ENCODE data around the gene TMEM256.
A peak's percentile ranks its signal among the peaks of the same experiment; 100 is the strongest.
"Not testable (repeated sequence)": the region's sequence is repeated elsewhere in the genome, so short reads cannot be mapped to it uniquely, and the experiment has no call there.

Gene TMEM256

DNA sequence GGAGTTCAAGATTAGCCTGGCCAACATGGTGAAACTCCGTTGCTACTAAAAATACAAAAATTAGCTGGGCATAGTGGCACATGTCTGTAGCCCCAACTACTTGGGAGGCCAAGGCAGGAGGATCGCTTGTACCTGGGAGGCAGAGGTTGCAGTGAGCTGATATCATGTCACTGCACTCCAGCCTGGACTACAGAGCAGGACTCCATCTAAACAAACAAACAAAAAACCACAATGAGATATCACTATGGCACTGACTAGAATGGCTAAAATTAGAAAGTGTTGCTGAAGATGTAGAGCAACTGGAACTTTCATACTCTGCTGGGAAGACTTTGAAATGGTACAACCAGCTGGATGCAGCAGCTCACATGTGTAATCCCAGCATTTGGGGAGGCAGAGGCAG, 29.5 kb downstream of the TMEM256 start:
- Mint-ChIP-seq H3K27ac (no peak overlapping the region), H3K4me3 (no peak overlapping the region), H3K36me3 (peaks cover 2% of the 10 kb centered on the region), H3K9me3 (peaks cover 3% of the 10 kb centered on the region), H3K4me1 (no peaks in the 10 kb centered on the region), H3K27me3 (peaks cover 53% of the 10 kb centered on the region)
- CTCF ChIA-PET = interaction anchor here (2.2 kb wide), 1 partner anchor 18 kb away, joined by 6 read pairs; no protein-coding TSS in a partner anchor
- no peak for DNase-seq

DNA sequence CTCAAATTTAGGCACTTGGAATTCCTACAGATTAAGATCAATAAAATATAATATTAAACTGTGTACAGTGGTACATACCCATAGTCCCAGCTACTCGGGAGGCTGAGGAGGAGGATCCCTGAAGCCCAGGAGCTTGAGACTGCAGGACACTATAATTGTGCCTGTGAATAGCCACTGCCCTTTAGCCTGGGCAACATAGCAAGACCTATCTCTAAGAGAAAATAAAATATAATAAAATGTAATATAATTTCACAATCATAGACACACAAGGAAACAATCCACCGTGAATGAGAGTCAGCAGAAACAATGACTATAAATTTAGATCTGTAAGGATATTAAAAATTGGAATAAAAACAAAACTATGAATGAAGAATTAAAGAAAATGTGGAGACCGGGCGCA, 33.0 kb downstream of the TMEM256 start:
- H3K4me1 Mint-ChIP-seq = no peaks in the 10 kb centered on the region
- no peak overlapping the region for H3K4me3 Mint-ChIP-seq
- no peak overlapping the region for H3K27ac Mint-ChIP-seq
- no peak for DNase-seq
- CTCF ChIA-PET = interaction anchor here (1.6 kb wide), 1 partner anchor 16 kb away, joined by 6 read pairs; the partner anchor contains the start of gene TMEM95
- peaks cover 56% of the 10 kb centered on the region for H3K27me3 Mint-ChIP-seq
- H3K36me3 Mint-ChIP-seq = no peaks in the 10 kb centered on the region
- no peaks in the 10 kb centered on the region for H3K9me3 Mint-ChIP-seq

DNA sequence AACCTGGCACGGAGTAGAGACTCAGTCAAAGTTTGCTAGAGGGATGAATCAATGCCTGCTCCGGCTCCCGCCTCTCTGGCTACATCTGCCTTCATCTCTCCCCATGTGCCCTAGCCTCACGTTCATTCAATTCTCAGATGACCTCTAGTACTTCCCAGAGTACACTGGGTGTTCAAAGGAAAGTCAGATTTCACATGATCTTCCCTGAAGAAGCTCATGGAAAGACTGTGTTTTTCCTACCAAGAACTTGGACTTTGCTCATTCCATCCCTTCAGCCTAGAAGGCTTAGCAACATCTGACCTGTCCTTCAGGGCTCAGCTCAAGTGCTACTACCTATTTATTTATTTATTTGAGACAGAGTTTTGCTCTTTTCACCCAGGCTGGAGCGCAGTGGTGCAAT, 34.1 kb downstream of the TMEM256 start:
- no peak overlapping the region for H3K27ac Mint-ChIP-seq
- no peaks in the 10 kb centered on the region for H3K9me3 Mint-ChIP-seq
- no peak for DNase-seq
- no peak overlapping the region for H3K4me3 Mint-ChIP-seq
- no peaks in the 10 kb centered on the region for H3K36me3 Mint-ChIP-seq
- peaks cover 56% of the 10 kb centered on the region for H3K27me3 Mint-ChIP-seq
- no peaks in the 10 kb centered on the region for H3K4me1 Mint-ChIP-seq
- CTCF ChIA-PET = interaction anchor here (1.6 kb wide), 1 partner anchor 14 kb away, joined by 6 read pairs; the partner anchor contains the start of gene TMEM95

DNA sequence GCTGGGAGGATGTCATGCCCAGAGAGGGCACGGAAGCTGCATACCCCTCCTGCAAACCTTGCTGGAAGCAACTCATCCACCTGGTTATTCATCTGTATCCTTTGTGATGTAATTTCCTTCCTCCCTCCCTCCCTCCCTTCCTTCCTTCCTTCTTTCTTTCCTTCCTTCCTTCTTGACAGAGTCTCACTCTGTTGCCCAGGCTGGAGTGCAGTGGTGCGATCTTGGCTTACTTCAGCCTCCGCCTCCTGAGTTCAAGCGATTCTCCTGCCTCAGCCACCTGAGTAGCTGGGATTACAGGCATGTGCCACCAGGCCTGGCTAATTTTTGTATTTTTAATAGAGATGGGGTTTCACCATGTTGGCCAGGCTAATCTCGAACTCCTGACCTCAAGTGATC, 35.3 kb downstream of the TMEM256 start:
- H3K4me3 Mint-ChIP-seq, H3K36me3 Mint-ChIP-seq, H3K27ac Mint-ChIP-seq, DNase-seq, H3K4me1 Mint-ChIP-seq, H3K9me3 Mint-ChIP-seq: not testable (repeated sequence)
- peaks cover 57% of the 10 kb centered on the region for H3K27me3 Mint-ChIP-seq
- CTCF ChIA-PET = interaction anchor here (0.6 to 1.0 kb wide), 3 partner anchors 12 to 279 kb away, joined by 3 to 4 read pairs (median 3); no protein-coding TSS in a partner anchor

DNA sequence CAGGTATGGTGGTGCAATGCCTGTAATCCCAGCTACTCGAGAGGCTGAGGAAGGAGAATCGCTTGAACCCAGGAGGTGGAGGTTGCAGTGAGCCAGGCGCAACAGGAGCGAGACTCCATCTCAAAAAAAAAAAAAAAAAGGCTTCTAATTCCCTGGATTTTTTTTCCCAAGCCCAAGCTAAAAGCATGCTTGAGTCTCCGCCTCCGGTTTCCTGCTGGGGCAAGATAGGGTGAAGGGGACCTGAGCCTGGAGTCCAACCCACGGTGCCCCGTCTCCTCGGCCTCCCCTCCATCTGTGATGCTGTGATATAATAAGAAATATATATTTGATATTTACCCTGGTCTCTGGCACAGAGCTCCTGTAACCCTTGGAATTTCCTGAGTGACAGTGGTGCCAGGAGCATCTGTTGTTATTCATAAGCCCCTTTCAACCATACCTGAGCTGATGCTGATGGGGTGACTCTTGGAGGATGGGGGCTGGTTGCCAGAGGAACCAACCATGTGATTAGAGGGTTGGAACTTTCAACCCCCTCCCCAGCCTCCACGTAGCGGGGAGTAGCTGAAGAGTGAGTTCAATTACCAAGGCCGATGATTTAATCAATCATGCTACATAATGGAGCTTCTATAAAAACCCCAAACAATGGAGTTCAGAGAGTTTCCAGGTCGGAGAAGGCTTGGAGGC, 35.8 kb downstream of the TMEM256 start:
- CTCF ChIA-PET = interaction anchor here (0.6 to 1.0 kb wide), 3 partner anchors 12 to 279 kb away, joined by 3 to 4 read pairs (median 3); no protein-coding TSS in a partner anchor
- no peak for DNase-seq
- Mint-ChIP-seq H3K27ac (no peak overlapping the region), H3K9me3 (no peaks in the 10 kb centered on the region), H3K4me1 (no peaks in the 10 kb centered on the region), H3K36me3 (no peaks in the 10 kb centered on the region), H3K4me3 (no peak overlapping the region), H3K27me3 (peaks cover 62% of the 10 kb centered on the region)

DNA sequence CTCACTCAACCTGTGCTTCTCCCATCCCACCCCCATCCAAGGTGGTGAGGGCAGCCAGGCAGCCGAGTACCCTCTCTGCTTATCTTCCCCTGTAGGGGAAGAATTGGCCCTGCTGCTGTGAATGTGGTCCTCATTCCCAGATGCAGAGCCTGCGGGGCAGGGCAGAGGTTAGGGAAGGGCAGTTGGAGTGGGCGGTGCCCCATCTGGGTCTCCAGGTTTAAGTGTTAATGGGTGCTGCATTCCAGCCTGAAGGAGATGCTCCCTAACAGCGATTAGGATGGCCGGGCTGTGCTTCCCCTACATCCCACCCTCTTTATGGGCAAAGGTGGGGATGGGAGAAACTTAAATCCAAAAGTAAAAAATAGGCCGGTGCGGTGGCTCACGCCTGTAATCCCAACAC, 36.8 kb downstream of the TMEM256 start:
- no peaks in the 10 kb centered on the region for H3K9me3 Mint-ChIP-seq
- no peaks in the 10 kb centered on the region for H3K36me3 Mint-ChIP-seq
- H3K4me1 Mint-ChIP-seq = no peaks in the 10 kb centered on the region
- CTCF ChIA-PET = no interaction called here
- H3K4me3 Mint-ChIP-seq = no peak overlapping the region
- H3K27me3 Mint-ChIP-seq = peaks cover 57% of the 10 kb centered on the region
- DNase-seq = no peak
- no peak overlapping the region for H3K27ac Mint-ChIP-seq

DNA sequence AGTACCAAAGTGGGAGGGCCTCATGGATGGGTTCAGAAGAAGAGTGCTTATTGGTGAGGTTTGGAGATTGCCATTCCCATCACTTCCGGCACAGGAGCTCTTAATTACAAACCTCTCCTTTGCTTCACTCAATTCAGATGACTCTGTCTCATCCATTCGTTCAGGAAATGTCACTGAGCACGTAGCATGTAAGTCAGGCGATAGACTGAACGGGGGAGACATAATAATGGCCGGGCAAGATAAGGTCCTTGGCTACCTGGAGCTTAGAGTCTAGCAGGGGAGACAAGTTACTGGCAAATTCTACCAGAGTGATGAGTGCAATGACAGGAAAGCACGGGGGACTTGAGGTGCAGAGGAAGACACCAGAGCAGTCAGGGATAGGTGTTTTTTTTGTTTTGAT, 37.9 kb downstream of the TMEM256 start:
- H3K36me3 Mint-ChIP-seq, H3K9me3 Mint-ChIP-seq, DNase-seq, H3K4me1 Mint-ChIP-seq, H3K4me3 Mint-ChIP-seq, H3K27ac Mint-ChIP-seq, CTCF ChIA-PET: not testable (repeated sequence)
- H3K27me3 Mint-ChIP-seq = peaks cover 58% of the 10 kb centered on the region

DNA sequence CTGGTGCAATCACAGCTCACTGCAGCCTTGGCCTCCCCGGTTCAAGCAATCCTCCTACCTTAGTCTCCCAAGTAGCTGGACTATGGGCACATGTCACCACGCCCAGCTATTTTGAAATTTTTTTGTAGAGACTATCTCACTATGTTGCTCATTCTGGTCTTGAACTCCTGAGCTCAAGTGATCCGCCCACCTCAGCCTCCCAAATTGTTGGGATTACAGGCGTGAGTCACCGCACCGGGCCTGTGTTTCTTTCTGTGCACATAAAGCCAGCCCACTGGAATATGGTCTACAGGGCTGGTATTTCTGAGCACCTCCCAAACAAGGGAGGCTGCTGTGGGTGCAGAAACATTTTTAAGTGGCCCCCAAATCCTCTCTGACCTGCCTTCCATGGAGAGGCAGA, 40.6 kb downstream of the TMEM256 start:
- H3K27me3 Mint-ChIP-seq = peaks cover 43% of the 10 kb centered on the region
- no peak overlapping the region for H3K27ac Mint-ChIP-seq
- DNase-seq = no peak
- CTCF ChIA-PET = interaction anchor here (0.6 kb wide), 1 partner anchor 324 kb away, joined by 3 read pairs; no protein-coding TSS in a partner anchor
- no peak overlapping the region for H3K4me3 Mint-ChIP-seq
- no peaks in the 10 kb centered on the region for H3K4me1 Mint-ChIP-seq
- no peaks in the 10 kb centered on the region for H3K9me3 Mint-ChIP-seq
- no peaks in the 10 kb centered on the region for H3K36me3 Mint-ChIP-seq

DNA sequence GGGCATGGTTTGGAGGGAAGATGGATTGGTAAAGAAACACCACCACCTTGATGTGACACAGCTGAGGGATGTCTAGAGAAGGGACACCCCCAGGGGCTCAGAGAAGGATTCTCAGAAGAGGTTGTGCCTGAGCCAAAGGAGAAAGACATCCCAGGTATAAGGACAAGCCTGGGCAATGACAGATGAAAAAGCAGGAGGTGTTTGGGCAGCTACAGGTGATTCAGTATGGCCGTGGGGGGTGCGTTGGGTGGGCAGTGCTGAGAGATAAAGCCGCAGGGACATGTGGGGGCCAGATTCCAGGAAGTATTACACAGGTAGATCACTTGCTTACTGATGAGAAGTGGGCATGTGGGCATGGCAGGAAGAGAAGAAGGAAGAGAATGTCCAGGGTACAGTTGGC, 42.0 kb downstream of the TMEM256 start:
- Mint-ChIP-seq H3K4me3 (no peak overlapping the region), H3K9me3 (no peaks in the 10 kb centered on the region), H3K27ac (no peak overlapping the region), H3K4me1 (no peaks in the 10 kb centered on the region), H3K36me3 (no peaks in the 10 kb centered on the region), H3K27me3 (peaks cover 37% of the 10 kb centered on the region)
- DNase-seq = no peak
- CTCF ChIA-PET = interaction anchor here (2.1 kb wide), 1 partner anchor 74 kb away, joined by 6 read pairs; the partner anchor contains the start of gene TMEM102

DNA sequence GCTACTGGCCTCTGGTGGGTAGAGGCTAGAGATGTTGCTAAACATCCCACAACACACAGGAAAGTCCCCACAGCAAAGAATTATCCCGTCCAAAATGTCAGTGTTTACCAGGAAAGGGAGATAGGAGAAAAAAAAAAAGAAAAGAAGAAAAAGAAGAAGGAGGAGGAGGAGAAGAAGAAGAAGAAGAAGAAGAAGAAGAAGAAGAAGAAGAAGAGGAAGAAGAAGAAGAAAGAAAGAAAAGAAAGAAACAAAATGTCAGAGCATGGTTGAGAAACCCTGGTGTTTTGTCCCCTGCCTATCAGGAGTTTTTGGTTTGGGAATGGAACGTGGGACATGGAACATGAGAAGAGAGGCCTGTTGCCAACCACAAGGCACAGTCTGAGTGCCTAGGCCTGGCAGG, 46.5 kb downstream of the TMEM256 start:
- peaks cover 34% of the 10 kb centered on the region for H3K4me1 Mint-ChIP-seq
- no peak overlapping the region for H3K27ac Mint-ChIP-seq
- CTCF ChIA-PET = interaction anchor here (1.0 to 3.5 kb wide), 4 partner anchors 11 to 203 kb away, joined by 3 to 24 read pairs (median 12); partner anchors contain the start of genes ACAP1 and SENP3
- peaks cover 7% of the 10 kb centered on the region for H3K36me3 Mint-ChIP-seq
- DNase-seq = no peak
- no peak overlapping the region for H3K4me3 Mint-ChIP-seq
- H3K9me3 Mint-ChIP-seq = no peaks in the 10 kb centered on the region
- peaks cover 40% of the 10 kb centered on the region for H3K27me3 Mint-ChIP-seq

DNA sequence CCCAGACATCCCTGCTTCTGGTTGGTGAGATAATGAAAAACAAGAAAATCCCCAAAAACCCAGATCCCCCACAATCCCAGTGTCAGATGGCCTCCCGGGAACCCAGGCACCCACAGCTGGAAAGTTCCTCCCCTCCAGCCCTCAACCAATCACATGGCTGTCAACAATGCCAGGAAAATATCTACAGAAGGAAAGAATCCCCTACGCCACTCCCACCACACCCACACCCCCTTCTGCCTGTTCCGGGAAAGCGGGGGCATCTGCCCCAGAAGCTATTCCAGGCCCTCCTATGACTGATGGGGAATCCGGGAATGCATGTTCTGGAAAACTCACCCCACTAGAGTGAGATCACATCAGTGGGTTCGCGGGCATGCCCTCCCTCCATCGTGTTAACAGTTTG, 47.1 kb downstream of the TMEM256 start:
- H3K9me3 Mint-ChIP-seq = no peaks in the 10 kb centered on the region
- H3K27me3 Mint-ChIP-seq = peaks cover 34% of the 10 kb centered on the region
- H3K4me1 Mint-ChIP-seq = peaks cover 36% of the 10 kb centered on the region
- no peak overlapping the region for H3K4me3 Mint-ChIP-seq
- peaks cover 10% of the 10 kb centered on the region for H3K36me3 Mint-ChIP-seq
- no peak for DNase-seq
- no peak overlapping the region for H3K27ac Mint-ChIP-seq
- CTCF ChIA-PET = interaction anchor here (0.7 to 4.5 kb wide), 20 partner anchors 11 to 258 kb away, joined by 3 to 56 read pairs (median 5); partner anchors contain the start of genes ACAP1, CHRNB1, FGF11 and FXR2

DNA sequence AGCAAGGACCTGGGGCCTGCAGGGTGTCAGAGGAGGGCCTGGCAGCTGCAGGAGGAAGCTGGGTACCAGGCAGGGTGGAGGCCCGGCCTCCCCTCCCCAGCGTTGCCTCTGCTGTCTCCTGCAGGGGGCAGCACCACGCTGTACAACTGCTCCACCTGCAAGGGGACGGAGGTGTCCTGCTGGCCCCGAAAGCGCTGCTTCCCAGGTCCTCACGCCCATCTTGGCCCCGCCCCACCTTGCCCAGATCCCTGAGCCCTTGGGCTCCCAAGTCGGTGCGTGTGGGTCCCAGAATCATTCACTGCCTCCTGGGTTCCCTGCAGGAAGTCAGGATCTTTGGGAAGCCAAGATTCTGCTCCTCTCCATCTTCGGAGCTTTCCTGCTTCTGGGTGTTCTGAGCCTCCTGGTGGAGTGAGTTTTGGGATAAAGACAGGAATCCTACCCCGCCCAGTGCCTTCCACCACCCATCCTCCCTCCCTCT, 47.8 kb downstream of the TMEM256 start:
- H3K27ac Mint-ChIP-seq = no peak overlapping the region
- no peak overlapping the region for H3K4me3 Mint-ChIP-seq
- H3K36me3 Mint-ChIP-seq = peaks cover 13% of the 10 kb centered on the region

DNA sequence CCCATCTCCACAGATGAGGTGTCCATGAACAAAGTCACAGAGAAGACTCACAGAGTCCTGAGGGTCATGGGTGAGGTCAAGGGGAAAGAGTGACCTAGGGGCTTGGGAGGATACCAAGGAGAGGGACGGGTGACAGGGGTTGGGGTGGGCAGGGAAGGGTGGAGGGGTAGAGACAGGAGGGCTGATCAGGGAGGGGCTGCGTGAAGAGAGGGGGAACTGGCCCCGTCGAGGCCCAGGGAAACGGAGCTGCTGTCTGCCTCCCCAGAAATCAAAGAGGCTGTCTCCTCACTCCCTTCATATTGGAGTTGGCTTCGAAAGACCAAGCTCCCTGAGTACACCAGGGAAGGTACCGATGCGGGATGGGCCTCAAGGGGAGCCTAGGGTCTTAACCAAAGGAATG, 48.3 kb downstream of the TMEM256 start:
- Mint-ChIP-seq H3K4me1 (peaks cover 44% of the 10 kb centered on the region), H3K36me3 (peaks cover 18% of the 10 kb centered on the region), H3K9me3 (no peaks in the 10 kb centered on the region), H3K27ac (no peak overlapping the region), H3K4me3 (no peak overlapping the region), H3K27me3 (peaks cover 31% of the 10 kb centered on the region)
- CTCF ChIA-PET = interaction anchor here (0.6 to 4.5 kb wide), 34 partner anchors 13 to 320 kb away, joined by 3 to 56 read pairs (median 4); partner anchors contain the start of genes ACAP1, CHRNB1, FGF11 and FXR2
- DNase-seq = no peak

More for the DNA sequence above, 47.8 kb downstream of the TMEM256 start:
- Mint-ChIP-seq H3K27me3 (peaks cover 32% of the 10 kb centered on the region), H3K4me1 (peaks cover 39% of the 10 kb centered on the region), H3K9me3 (no peaks in the 10 kb centered on the region)
- peak; percentile 92 for DNase-seq
- CTCF ChIA-PET = interaction anchor here (0.6 to 4.5 kb wide), 36 partner anchors 12 to 258 kb away, joined by 3 to 56 read pairs (median 4); partner anchors contain the start of genes ACAP1, CHRNB1, FGF11 and FXR2

DNA sequence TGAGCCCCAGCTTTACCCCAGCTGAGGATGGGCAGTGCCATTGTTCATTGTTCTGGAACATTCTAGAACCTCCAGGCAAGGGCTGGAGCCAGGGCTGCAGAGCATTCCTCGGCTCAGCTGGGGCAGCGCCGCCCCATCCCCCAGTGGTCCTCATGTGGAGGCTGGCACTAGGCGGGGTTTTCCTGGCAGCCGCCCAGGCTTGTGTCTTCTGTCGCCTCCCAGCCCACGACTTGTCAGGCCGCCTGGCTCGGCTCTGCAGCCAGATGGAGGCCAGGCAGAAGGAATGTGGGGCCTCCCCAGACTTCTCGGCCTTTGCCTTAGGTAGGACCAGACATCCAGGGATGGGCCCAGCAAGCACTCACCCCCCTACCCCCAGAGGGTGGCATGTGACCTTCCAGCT, 48.8 kb downstream of the TMEM256 start, which contains the start of gene TMEM95:
Gene TMEM95 (plus strand): TSS at position 104 of the 400 bp plus-strand sequence. CDS start 49 bp downstream, at position 153.
- H3K36me3 Mint-ChIP-seq = peaks cover 20% of the 10 kb centered on the region
- no peaks in the 10 kb centered on the region for H3K9me3 Mint-ChIP-seq
- H3K4me3 Mint-ChIP-seq = no peak within 1 kb of the TSS

More for the DNA sequence above, 48.8 kb downstream of the TMEM256 start, which contains the start of gene TMEM95:
- Mint-ChIP-seq H3K27ac (peak within 1 kb of the TSS; percentile 26), H3K4me1 (peaks cover 47% of the 10 kb centered on the region), H3K27me3 (peaks cover 31% of the 10 kb centered on the region)
- CTCF ChIA-PET = interaction anchor here (0.7 to 4.5 kb wide), 16 partner anchors 12 to 235 kb away, joined by 3 to 56 read pairs (median 4); partner anchors contain the start of genes ACAP1, SENP3, SOX15 and SPEM2
- DNase-seq = no peak
